IMR-90 (cell line): ENCODE measurements around the gene PKIG. TPM values are rescaled to one million over a fixed set of nuclear protein-coding genes. Genes with fewer than 3 reads are reported as not detected.

Experiments
- ATAC-seq: fragments of 200-7000 bp; cut with Tn5 transposase; 2 replicates; pipeline ENCODE4 v1.9.1; 2020; ENCODE audit warnings: low read depth, mild to moderate bottlenecking, moderate library complexity
- BruUV-seq: library from RNA; stranded (reverse); fragments of 400-500 nt; replicated peaks from 2 replicates; lab custom pipeline; 2021; lab: Mats Ljungman, UMichigan
- CTCF ChIA-PET: fragments of 300-600 bp; formaldehyde crosslinking; extraction: SDS; loops from one replicate; lab custom pipeline; 2021; ENCODE audit warnings: antibody characterized with exemption; lab: Yijun Ruan, JAX
- POLR2A ChIA-PET: fragments of 300-600 bp; sonication (Branson Sonifier 250); formaldehyde crosslinking; loops from one replicate; lab custom pipeline; 2022; ENCODE audit warnings: antibody characterized with exemption; ENCODE audit not compliant: unreplicated experiment; lab: Charles Lee
- DNase-seq: peaks from one replicate; pipeline ENCODE4 v3.0.0; 2013
- H2AFZ ChIP-seq: replicated peaks from 2 replicates; pipeline ENCODE3; 2013; ENCODE audit warnings: low read length, mild to moderate bottlenecking; ENCODE audit not compliant: poor library complexity
- H2AK5ac ChIP-seq: 2 replicates; pipeline ENCODE4 v1.6.1; 2013; ENCODE audit warnings: low read depth, low read length, inconsistent platforms
- H2AK9ac ChIP-seq: replicated peaks from 2 replicates; pipeline ENCODE3; 2013; ENCODE audit warnings: mild to moderate bottlenecking, low read depth, low read length, moderate library complexity; ENCODE audit not compliant: poor library complexity
- H2BK120ac ChIP-seq: 2 replicates; pipeline ENCODE4 v1.6.1; 2013; ENCODE audit warnings: low read depth, low read length, inconsistent platforms
- H2BK15ac ChIP-seq: 3 replicates; pipeline ENCODE4 v1.6.1; 2013; ENCODE audit warnings: low read depth, low read length, inconsistent platforms
- H2BK20ac ChIP-seq: 2 replicates; pipeline ENCODE4 v1.6.1; 2013; ENCODE audit warnings: low read depth, mild to moderate bottlenecking, inconsistent platforms, low read length, moderate library complexity
- H2BK5ac ChIP-seq: 2 replicates; pipeline ENCODE4 v1.6.1; 2013; ENCODE audit warnings: mild to moderate bottlenecking, low read depth, low read length, inconsistent platforms; ENCODE audit not compliant: poor library complexity, severe bottlenecking
- H3K14ac ChIP-seq: replicated peaks from 2 replicates; pipeline ENCODE4 v1.6.1; 2013; ENCODE audit warnings: low read depth, low read length, inconsistent platforms
- H3K18ac ChIP-seq: 2 replicates; pipeline ENCODE4 v1.6.1; 2013; ENCODE audit warnings: low read depth, low read length, control low read depth
- H3K23ac ChIP-seq: 2 replicates; pipeline ENCODE4 v1.6.1; 2013; ENCODE audit warnings: low read depth, low read length, inconsistent platforms
- H3K27ac ChIP-seq: 2 replicates; pipeline ENCODE4 v1.5.1; 2013; ENCODE audit warnings: mild to moderate bottlenecking, control low read depth, low read length; ENCODE audit not compliant: insufficient read depth
- H3K27me3 ChIP-seq: 2 replicates; pipeline ENCODE4 v1.6.1; 2013; ENCODE audit warnings: low read length; ENCODE audit not compliant: control insufficient read depth, insufficient read depth
- H3K36me3 ChIP-seq: 2 replicates; pipeline ENCODE4 v1.6.1; 2013; ENCODE audit warnings: low read length, mixed read lengths; ENCODE audit not compliant: control insufficient read depth, insufficient read depth
- H3K4ac ChIP-seq: 2 replicates; pipeline ENCODE4 v1.6.1; 2013; ENCODE audit warnings: low read depth, low read length, inconsistent platforms
- H3K4me1 ChIP-seq: 2 replicates; pipeline ENCODE4 v1.6.1; 2013; ENCODE audit warnings: low read length, mixed read lengths; ENCODE audit not compliant: control insufficient read depth, insufficient read depth
- H3K4me2 ChIP-seq: 2 replicates; pipeline ENCODE4 v1.6.1; 2013; ENCODE audit warnings: low read depth, mild to moderate bottlenecking, control low read depth, low read length, moderate library complexity
- H3K4me3 ChIP-seq: 2 replicates; pipeline ENCODE4 v1.5.1; 2013; ENCODE audit warnings: low read depth, mild to moderate bottlenecking, control low read depth, low read length, moderate library complexity; ENCODE audit not compliant: insufficient read depth
- H3K56ac ChIP-seq: 2 replicates; pipeline ENCODE4 v1.6.1; 2013; ENCODE audit warnings: low read length, inconsistent platforms; ENCODE audit not compliant: insufficient read depth; ENCODE audit errors: extremely low read depth
- H3K79me1 ChIP-seq, 2 experiments: 2 replicates each; pipeline ENCODE4 v1.6.1; 2013; ENCODE audit warnings: low read length in 2 of 2, inconsistent platforms in 1 of 2, low read depth in 1 of 2
- H3K9ac ChIP-seq: 2 replicates; pipeline ENCODE4 v1.6.1; 2013; ENCODE audit warnings: low read depth, low read length, control low read depth
- H3K9me1 ChIP-seq: 2 replicates; pipeline ENCODE4 v1.6.1; 2013; ENCODE audit warnings: low read length, inconsistent platforms; ENCODE audit not compliant: insufficient read depth
- H3K9me3 ChIP-seq: 2 replicates; pipeline ENCODE4 v1.6.1; 2013; ENCODE audit warnings: low read length; ENCODE audit not compliant: control insufficient read depth, insufficient read depth
- H4K20me1 ChIP-seq: 2 replicates; pipeline ENCODE4 v1.6.1; 2013; ENCODE audit warnings: low read length, inconsistent platforms; ENCODE audit not compliant: insufficient read depth
- H4K5ac ChIP-seq: 2 replicates; pipeline ENCODE4 v1.6.1; 2013; ENCODE audit warnings: mild to moderate bottlenecking, low read depth, low read length, control low read depth
- H4K8ac ChIP-seq, 2 experiments: 2 replicates each; pipeline ENCODE4 v1.6.1; 2013; ENCODE audit warnings: low read depth in 2 of 2, low read length in 2 of 2, control low read depth in 1 of 2, inconsistent platforms in 1 of 2
- H4K91ac ChIP-seq: 2 replicates; pipeline ENCODE4 v1.6.1; 2013; ENCODE audit warnings: low read depth, low read length, inconsistent platforms; ENCODE audit not compliant: insufficient read depth
- BHLHE40 ChIP-seq: fragments of 150-350 bp; IDR thresholded peaks from 2 replicates; pipeline ENCODE4 v1.6.1; 2016; ENCODE audit warnings: mild to moderate bottlenecking, low read depth, low read length
- CTCF ChIP-seq: conservative IDR thresholded peaks from 2 replicates; pipeline ENCODE4 v1.5.1; 2012; ENCODE audit warnings: mild to moderate bottlenecking, low read depth, low read length, improper control_type of control experiment
- ELK1 ChIP-seq: fragments of 150-350 bp; IDR thresholded peaks from 2 replicates; pipeline ENCODE4 v1.6.1; 2016; ENCODE audit warnings: low read depth, mild to moderate bottlenecking, low read length, moderate library complexity, borderline replicate concordance
- FOS ChIP-seq: fragments of 150-350 bp; IDR thresholded peaks from 2 replicates; pipeline ENCODE4 v1.6.1; 2016; ENCODE audit warnings: low read depth, low read length
- MAFK ChIP-seq: IDR thresholded peaks from 2 replicates; pipeline ENCODE4 v1.6.1; 2012; ENCODE audit warnings: low read depth, low read length, improper control_type of control experiment
- MAZ ChIP-seq: IDR thresholded peaks from 2 replicates; pipeline ENCODE4 v1.6.1; 2012; ENCODE audit warnings: low read depth, mild to moderate bottlenecking, low read length, improper control_type of control experiment, moderate library complexity, borderline replicate concordance
- MXI1 ChIP-seq: IDR thresholded peaks from 2 replicates; pipeline ENCODE4 v1.6.1; 2012; ENCODE audit warnings: low read depth, mild to moderate bottlenecking, low read length, moderate library complexity, borderline replicate concordance
- SMC3 ChIP-seq: fragments of 150-350 bp; IDR thresholded peaks from 2 replicates; pipeline ENCODE4 v1.6.1; 2016; ENCODE audit warnings: low read depth, mild to moderate bottlenecking, antibody characterized with exemption, low read length, moderate library complexity
- WGBS, 2 experiments: methylation state at CpG; one replicate each; pipeline versions ENCODE4 v1.1.5 to v1.1.7; 2013; ENCODE audit warnings: missing lambda C conversion rate in 2 of 2; ENCODE audit not compliant: insufficient read length in 1 of 2; ENCODE audit errors: extremely low coverage in 2 of 2; 5-methylcytosine and 5-hydroxymethylcytosine counted together
- dilution Hi-C: fragments of 300-500 bp; cut with HindIII; formaldehyde crosslinking; loops from one replicate; pipeline ENCODE4 v1.14.3; 2018; ENCODE audit warnings: low sequenced_read_pairs; ENCODE audit not compliant: unreplicated experiment
- in situ Hi-C: fragments of 300-500 bp; cut with MboI; formaldehyde crosslinking; loops from 3 replicates; pipeline ENCODE4 v1.14.3; 2019; ENCODE audit warnings: low sequenced_read_pairs, inconsistent platforms, mixed read lengths
- intact Hi-C: fragments of 100-400 bp; cut with micrococcal nuclease; formaldehyde crosslinking; loops from 2 replicates; pipeline ENCODE4 v1.10.0; 2022
- polyA plus RNA-seq, 3 experiments: library from polyadenylated mRNA; depleted of rRNA; stranded (reverse); fragments of >200 nt; gene quantifications; 2 replicates each; pipeline ENCODE4 v1.2.3, GENCODE V29; 2012; ENCODE audit warnings: low replicate concordance in 1 of 3
- total RNA-seq: library from RNA; depleted of rRNA; stranded (reverse); fragments of >200 nt; gene quantifications from 2 replicates; pipeline ENCODE4 v1.2.3, GENCODE V29; 2012

PKIG gene
- total and polyA plus RNA-seq, 2 of the 4 experiments (the other 2 are of a cell fraction): 78.3 to 89.6 TPM

- Histone ChIP-seq H2AK5ac (no peak overlapping the region), H3K79me1 (no peaks in the 10 kb centered on the region), H3K23ac (no peak overlapping the region), H2AFZ (no peak overlapping the region), H4K8ac (no peak overlapping the region), H2BK20ac (no peak overlapping the region), H3K56ac (no peak overlapping the region), H3K9me1 (no peaks in the 10 kb centered on the region; the same call in 1 of the 2 replicates), H3K27me3 (no peaks in the 10 kb centered on the region), H3K4me3 (no peak overlapping the region), H3K36me3 (peaks cover 1% of the 10 kb centered on the region; the same call in 1 of the 2 replicates), H4K20me1 (no peaks in the 10 kb centered on the region), H3K4ac (no peak overlapping the region), H3K18ac (no peak overlapping the region), H3K27ac (no peak overlapping the region), H2BK120ac (no peak overlapping the region), H4K5ac (no peak overlapping the region), H3K9ac (no peak overlapping the region), H3K4me2 (no peak overlapping the region), H4K91ac (no peak overlapping the region), H2BK15ac (no peak overlapping the region), H3K9me3 (no peaks in the 10 kb centered on the region), H2BK5ac (no peak overlapping the region), H3K14ac (no peak overlapping the region), H2AK9ac (no peak overlapping the region), H3K4me1 (no peaks in the 10 kb centered on the region)
- POLR2A ChIA-PET: no interaction called here
- dilution Hi-C loops (no loop called here), in situ Hi-C loops (no loop called here), intact Hi-C loops (no loop called here)
- ATAC-seq: no peak
- BruUV-seq: no TSS peak
- CTCF ChIA-PET: no interaction called here
- TF ChIP-seq SMC3 (no peak), CTCF (no peak), MAFK (no peak), ELK1 (no peak), MAZ (no peak), MXI1 (no peak), BHLHE40 (no peak), FOS (no peak)
- 85% methylated on average over 6 of the region's 9 CpGs; no CpG with 5 or more reads in 1 of the 2 experiments for WGBS, 2 experiments
- DNase-seq: no peak
Observed at GRCh38 chr20:44629017-44629385, 46.6 kb downstream of the PKIG start.
